ENCODE data around the gene SPACA4. TPM values are rescaled to one million over a fixed set of nuclear protein-coding genes. Genes with fewer than 3 reads are reported as not detected.

Gene SPACA4
- total RNA-seq, 1 experiment from 2014 or later = not detected

DNA sequence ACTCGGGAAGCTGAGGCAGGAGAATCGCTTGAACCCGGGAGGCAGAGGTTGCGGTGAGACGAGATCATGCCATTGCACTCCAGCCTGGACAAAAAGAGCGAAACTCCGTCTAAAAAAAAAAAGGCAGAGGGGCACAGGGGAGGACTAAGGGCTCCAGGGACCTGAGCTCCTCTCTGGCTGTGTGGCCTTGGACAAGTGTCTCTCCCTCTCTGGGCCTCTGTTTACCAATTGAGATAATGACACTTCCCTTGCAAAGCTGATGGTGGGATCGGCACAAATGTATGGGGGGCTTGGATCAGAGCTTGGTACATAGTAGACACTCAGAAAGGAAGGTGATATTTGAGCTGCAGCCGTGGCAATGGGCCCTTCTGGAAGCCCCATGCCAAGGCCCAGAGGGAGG is 11.4 kb upstream of the SPACA4 start:
- in situ Hi-C loops (cut with HindIII; ENCODE audit: low pct_unique_long_range_greater_than_20kb, low sequenced_read_pairs) = no loop called here
- no peak for DNase-seq (ENCODE audit: low read depth)

DNA sequence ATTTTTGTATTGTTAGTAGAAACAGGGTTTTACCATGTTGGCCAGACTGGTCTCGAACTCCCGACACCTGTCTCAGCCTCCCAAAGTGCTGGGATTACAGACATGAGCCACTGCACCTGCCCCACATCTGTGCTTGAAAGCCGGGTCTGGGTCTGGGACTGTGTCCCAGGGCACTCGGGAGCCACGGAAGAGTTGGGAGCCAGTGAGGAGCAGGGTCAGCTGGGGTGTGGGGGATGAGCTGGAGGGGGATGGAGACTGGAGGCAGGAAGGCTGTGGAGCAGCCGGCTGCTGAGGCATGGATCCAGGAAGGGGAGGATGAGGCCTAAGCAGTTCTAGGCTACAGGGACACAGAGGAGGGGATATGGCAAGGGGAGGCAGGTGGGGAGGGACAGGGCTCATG is 10.7 kb upstream of the SPACA4 start:
- in situ Hi-C loops (cut with HindIII; ENCODE audit: low pct_unique_long_range_greater_than_20kb, low sequenced_read_pairs) = no loop called here
- no peak for DNase-seq (ENCODE audit: low read depth)

DNA sequence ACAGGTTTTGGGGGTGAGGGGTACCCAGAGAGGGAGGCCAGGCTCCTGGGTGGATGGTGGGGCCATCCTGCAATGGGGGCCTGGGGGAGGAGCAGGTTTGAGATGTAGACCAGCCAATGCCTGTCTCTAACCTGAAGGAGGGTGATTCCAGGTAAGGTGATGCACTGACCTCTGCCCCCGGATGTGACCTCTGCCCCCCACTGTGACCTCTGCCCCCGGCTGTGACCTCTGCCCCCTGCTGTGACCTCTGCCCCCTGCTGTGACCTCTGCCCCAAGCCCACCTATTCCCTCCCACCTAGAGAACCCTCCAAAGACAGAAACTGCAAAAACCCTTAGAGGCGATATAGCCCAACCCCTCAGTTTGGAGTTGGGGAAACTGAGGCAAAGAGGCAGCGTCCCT is 10.3 kb upstream of the SPACA4 start:
- no peak for DNase-seq (ENCODE audit: low read depth)
- in situ Hi-C loops (cut with HindIII; ENCODE audit: low pct_unique_long_range_greater_than_20kb, low sequenced_read_pairs) = no loop called here

DNA sequence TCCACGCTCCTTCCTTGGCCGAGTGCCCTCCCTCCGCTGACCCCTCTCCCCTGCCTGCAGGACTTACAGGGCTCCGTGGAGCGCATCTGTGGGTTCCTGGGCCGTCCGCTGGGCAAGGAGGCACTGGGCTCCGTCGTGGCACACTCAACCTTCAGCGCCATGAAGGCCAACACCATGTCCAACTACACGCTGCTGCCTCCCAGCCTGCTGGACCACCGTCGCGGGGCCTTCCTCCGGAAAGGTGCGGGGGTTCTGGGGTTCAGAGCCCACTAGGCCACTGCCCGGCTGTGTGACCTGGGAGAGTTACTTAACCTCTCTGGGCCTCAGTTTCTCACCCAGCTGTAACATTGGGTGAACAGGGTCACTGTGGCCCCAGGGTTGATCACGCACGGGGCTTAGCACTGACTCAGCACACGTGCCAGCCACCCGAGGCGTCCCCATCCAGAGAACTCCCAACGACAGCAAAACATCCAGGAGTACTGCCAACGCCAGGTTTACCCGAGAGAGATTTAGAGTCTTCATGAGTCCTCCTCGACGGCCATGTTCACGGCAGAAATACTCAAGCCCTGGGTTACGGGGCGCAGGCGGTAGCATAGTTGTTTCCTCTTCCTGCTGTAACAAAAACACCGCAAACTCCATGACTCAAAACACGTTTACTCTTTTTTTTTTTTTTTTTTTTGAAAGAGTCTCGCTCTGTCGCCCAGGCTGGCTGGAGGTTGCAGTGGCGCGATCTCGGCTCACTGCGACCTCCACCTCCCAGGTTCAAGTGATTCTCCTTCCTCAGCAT is 9.7 kb upstream of the SPACA4 start:
- DNase-seq (ENCODE audit: low read depth) = peak; percentile 76
- in situ Hi-C loops (cut with HindIII; ENCODE audit: low pct_unique_long_range_greater_than_20kb, low sequenced_read_pairs) = no loop called here

DNA sequence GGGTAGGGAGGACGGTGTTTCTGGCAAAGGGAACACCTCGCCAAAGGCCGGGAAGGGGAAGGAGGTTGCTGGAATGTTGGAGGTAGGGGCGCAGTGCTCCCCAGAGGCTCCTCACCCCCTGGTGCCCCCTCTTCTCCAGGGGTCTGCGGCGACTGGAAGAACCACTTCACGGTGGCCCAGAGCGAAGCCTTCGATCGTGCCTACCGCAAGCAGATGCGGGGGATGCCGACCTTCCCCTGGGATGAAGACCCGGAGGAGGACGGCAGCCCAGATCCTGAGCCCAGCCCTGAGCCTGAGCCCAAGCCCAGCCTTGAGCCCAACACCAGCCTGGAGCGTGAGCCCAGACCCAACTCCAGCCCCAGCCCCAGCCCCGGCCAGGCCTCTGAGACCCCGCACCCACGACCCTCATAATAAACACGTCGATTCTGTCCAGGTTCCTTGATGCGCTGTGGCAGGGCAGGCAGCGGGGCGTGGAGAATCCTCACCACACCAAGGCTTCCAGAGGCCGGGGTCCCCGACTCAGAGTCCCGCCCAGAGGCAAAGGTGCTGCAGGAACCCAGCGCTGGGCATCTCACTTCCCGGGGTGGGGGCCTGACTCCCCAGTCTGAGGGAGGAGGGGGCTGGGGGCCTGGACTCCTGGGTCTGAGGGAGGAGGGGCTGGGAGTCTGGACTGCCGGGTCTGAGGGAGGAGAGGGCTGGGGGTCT is 7.4 kb upstream of the SPACA4 start:
- no peak for DNase-seq (ENCODE audit: low read depth)
- in situ Hi-C loops (cut with HindIII; ENCODE audit: low pct_unique_long_range_greater_than_20kb, low sequenced_read_pairs) = no loop called here

DNA sequence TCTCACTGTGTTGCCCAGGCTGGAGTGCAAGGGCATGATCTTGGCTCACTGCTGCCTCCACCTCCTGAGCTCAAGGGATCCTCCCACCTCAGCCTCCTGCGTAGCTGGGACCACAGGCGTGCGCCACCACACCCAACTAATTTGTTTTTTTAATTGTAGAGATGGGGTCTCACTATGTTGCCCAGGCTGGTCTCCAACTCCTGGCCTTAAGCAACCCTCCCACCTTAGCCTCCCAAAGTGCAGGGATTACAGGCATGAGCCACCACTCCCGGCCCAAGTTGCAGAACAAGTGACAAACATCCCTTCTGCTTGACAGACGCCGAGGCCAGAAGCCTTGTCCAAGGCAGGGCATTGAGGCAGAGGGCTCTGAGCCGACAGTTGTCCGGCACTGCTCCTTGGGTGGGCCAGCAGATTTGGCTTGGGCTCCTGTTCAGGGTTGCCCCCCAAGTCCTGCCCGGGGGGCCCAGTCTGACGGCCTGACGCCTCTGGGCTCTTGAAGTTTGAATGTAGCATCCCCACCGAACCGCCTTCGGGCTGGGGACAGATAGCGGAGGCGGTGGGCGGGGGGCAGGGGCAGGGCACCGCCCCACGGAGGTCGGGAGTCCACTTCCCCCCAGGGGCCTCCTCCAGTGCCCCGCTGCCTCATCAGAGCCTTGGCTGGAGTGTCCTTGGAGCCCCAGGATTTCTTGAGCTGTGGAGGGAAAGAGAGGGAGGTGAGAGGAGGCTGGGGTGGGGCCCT is 5.7 kb upstream of the SPACA4 start:
- DNase-seq (ENCODE audit: low read depth) = no peak
- in situ Hi-C loops (cut with HindIII; ENCODE audit: low pct_unique_long_range_greater_than_20kb, low sequenced_read_pairs) = no loop called here

DNA sequence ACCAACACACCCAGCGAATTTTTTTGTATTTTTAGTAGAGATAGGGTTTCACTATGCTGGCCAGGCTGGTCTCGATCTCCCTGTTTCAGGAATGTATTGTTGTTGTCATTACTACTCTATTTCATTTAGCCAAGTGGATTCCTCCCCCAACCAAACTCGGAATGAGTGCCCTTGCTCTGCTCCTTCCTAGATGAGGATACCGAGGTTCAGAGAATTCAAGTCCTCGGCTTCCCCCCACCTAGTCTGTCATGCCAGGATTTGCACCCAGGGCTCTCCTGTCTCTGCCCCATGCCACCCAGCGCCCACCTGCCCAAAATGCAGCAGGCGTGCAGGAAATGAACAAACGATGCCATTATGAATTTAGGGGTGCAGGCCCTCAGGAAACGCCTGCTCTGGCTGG is 3.5 kb upstream of the SPACA4 start:
- DNase-seq (ENCODE audit: low read depth) = no peak
- in situ Hi-C loops (cut with HindIII; ENCODE audit: low pct_unique_long_range_greater_than_20kb, low sequenced_read_pairs) = no loop called here

DNA sequence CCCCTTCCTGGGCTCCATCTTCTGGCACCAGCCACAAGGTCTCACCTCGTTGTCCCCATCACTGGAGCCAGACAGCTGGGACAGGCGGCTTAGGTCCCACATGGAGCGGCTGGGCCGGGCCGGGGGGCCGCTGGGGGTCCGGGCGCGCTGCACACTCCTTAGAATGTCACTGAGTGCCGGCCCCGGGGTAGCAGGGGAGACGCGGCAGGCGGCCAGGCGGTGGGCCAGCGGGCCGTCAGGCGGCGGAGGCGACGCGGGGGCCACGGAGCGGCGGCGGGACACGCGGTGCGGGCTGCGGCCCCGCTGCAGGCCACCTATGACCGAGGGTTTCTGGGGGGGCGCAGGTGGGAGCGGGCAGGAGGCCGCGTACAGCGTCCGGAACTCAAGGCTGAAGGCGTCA is 3.1 kb upstream of the SPACA4 start:
- in situ Hi-C loops (cut with HindIII; ENCODE audit: low pct_unique_long_range_greater_than_20kb, low sequenced_read_pairs) = no loop called here
- no peak for DNase-seq (ENCODE audit: low read depth)

DNA sequence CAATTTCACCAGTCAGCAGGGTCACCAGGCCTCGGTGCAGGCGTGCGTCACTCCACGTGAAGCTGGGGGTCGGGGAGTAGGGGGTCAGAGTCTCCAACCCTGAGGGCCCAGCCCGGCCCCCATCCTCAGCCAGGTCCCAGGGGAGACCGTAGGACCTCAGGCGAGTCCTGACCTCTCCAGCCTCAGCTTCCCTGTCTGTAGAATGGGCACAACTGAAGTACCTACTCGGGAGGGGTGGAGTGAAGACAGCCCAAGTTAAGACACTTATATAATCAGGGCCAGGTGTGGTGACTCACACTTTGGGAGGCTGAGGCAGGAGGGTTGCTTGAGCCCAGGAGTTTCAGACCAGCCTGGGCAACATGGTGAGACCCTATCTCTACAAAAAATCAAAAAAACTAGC is 2.7 kb upstream of the SPACA4 start:
- DNase-seq (ENCODE audit: low read depth) = no peak
- in situ Hi-C loops (cut with HindIII; ENCODE audit: low pct_unique_long_range_greater_than_20kb, low sequenced_read_pairs) = no loop called here

DNA sequence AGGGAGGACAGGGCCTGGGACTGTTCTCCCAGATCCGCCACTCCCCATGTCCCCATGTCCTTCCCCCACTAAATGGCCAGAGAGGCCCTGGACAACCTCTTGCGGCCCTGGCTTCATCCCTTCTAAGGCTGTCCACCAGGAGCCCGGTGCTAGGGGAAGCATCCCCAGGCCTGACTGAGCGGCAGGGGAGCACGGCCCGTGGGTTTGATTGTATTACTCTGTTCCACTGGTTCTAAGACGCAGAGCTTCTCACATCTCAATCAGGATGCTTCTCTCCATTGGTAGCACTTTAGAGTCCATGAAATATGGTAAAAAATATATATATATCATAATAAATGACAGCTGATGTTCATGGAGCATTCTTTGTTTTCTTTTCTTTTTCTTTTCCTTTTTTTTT is 815 bp downstream of the SPACA4 start:
- no peak for DNase-seq (ENCODE audit: low read depth)
- in situ Hi-C loops (cut with HindIII; ENCODE audit: low pct_unique_long_range_greater_than_20kb, low sequenced_read_pairs) = no loop called here

DNA sequence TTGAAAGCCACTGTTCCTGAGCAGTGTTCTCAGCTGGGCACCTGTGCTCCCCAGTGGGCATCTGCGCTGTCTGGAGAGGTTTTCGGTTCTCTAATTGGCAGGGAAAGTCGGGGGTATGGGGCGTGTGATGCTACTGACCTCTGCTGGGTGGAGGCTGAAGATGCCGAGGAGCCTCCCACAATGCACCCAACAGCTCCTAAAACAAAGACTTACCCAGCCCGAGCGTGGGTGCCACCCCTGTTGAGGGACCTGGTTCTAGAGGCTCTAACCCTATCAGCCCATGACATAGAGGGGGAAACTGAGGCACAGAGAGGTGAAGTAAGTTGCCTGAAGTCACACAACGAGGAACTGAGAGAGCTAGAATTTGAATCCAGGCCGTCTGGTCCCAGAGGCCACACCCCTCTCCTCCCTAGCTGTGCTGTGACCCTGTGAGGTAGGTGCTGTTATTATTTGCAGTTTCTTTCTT is 2.3 kb downstream of the SPACA4 start:
- DNase-seq (ENCODE audit: low read depth) = no peak
- in situ Hi-C loops (cut with HindIII; ENCODE audit: low pct_unique_long_range_greater_than_20kb, low sequenced_read_pairs) = no loop called here

DNA sequence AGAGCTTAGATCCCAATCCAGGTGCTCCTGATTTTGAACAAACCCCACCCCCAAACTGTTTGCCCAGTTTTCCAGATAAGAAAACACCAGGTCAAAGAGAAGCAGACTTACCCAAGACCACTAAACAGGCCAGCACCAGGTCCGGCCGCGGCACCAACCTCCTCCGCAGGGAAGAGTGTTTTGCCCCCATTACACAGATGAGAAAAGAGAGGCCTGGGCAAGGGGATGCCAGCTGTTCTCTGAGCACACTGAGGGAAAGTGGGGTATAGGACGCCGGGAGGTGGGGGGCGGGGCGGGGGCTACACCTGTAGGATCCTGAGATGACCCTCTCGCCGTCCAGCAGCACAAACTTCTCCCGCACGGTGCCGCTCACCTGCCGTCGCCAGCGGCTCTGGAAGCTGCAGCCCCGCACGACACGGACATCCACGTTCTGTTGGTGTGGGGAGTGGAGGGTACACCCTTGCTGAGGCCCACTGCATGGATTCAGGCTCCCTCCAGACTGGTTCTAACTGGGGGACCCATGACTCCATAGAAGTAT is 3.1 kb downstream of the SPACA4 start:
- in situ Hi-C loops (cut with HindIII; ENCODE audit: low pct_unique_long_range_greater_than_20kb, low sequenced_read_pairs) = no loop called here
- no peak for DNase-seq (ENCODE audit: low read depth)

DNA sequence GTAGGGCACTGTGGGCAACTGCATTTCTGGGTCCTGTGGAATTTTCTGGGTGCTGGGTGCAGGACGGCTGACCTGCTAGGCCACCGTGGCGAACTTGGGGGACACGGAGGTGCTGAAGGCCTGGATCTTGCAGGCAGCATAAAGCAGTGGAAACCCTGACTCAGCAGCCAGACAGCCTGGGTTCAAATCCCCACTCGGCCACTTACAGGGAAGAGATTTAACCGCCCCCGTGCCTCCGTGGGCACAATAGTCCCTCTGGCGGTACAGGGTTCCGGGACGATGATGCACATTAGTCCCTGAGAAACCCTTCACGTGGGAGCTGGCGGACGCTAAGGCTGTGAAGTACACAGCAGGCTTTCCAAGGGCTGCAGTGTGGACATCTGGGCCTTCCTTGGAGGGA is 5.3 kb downstream of the SPACA4 start:
- in situ Hi-C loops (cut with HindIII; ENCODE audit: low pct_unique_long_range_greater_than_20kb, low sequenced_read_pairs) = no loop called here
- DNase-seq (ENCODE audit: low read depth) = no peak

DNA sequence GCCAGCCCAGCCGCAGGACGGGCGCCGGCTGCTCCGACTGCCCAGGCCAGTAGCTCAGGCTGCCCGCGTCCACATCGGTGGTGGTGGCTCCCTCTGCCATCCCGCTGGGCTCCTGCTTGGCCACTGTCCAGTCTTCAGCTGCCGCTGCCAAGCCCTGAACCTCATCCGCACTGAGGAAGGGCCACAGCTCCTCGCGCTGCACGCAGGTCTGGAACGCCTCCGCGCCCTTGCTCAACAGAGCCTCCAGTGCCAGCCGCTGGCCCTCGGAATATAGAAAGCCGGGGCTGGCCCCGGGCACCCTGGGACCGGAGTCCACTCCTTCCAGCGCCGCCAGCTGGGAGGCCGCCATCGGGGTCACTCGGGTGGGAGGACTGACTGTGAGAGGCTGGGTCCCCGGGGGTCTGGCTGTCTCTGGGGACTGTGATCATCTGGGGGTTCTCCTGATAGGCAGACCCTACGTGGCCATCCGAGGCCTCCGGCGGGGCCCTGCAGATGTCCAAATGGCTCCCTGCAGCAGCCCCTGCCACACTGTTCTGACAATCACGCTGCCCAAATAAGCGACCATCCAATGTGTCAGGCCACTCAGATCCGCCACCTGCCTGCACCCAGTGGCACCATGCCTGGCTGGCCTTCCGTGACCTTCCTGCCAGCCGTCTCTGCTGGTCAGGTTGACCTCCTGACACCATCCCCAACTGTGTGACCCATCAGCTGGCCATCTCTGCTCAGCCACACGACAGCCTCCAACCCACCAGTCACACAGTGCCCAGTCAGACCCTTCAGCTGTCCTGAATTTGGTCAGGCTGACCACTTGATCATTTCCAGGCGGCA is 6.7 kb downstream of the SPACA4 start:
- in situ Hi-C loops (cut with HindIII; ENCODE audit: low pct_unique_long_range_greater_than_20kb, low sequenced_read_pairs) = no loop called here
- no peak for DNase-seq (ENCODE audit: low read depth)

DNA sequence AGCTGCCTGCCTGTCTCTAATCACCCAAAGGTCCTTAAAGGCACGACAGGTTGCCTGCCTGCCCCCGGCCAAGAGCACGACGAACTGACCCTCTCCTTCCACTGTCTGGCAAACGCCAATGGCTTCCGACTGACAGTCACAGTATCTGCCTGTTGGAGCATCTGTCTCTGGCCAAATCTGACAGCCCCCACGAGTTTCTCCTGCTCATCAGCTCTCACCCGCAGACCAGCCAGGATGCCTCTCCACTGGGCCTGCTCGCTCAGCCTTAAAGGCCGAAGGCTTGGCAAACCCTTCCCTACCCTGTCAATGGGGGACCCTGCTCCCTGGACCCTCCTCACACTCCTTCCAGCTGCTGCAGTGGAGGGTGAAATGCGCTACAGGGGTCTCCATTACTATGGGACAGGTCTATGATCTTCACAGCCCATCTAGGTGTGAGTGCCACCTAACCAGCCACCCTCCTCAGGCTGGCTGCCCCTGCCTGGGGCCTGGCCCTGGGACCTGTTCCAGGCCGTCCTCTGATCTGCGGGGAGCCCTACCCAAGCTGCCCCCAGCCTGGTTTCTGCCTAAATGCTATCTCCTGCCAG is 7.4 kb downstream of the SPACA4 start:
- no peak for DNase-seq (ENCODE audit: low read depth)
- in situ Hi-C loops (cut with HindIII; ENCODE audit: low pct_unique_long_range_greater_than_20kb, low sequenced_read_pairs) = no loop called here

DNA sequence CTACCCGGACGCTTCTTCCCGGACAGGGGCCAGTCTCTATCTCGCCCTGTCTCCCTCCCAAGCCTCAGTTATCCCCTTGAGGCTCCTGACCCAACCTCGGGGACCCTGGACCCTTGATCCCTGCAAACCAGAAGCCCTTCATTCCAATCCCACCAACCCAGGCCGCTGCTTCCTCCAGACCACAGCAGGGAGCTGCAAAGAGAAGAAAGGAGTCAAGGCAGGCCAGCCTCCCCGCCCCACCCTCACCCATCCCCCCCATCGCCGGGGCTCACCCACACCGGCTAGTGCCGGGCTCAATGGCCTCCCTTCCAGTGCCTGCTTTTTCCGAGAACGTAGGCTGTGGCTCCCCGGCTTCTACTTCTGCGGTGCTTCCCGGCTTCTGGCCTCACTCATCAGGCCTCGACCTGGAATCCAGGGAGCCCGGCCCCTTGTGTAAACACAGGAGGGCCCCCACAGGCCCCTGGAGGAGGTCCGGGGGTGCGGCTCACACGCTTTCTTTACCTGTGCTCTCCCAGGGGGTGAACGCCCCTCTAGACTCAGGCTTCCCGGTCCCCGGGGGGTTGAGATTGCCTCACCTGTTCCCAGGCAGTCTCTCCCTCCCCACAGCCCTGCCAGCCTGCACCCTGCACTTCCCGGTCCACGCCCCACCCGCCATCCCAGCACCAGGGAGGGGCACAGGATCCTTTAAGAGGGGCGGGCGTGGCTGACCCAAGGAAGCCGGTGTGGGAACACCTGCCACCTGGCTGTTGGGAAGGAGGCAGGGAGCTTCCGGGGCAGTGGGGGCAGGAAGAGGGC is 8.1 kb downstream of the SPACA4 start, which contains the start of gene FAM83E:
FAM83E (minus strand) TSS at position 641 of the 795 bp plus-strand sequence. CDS start 1,704 bp downstream, outside the sequence.
- in situ Hi-C loops (cut with HindIII; ENCODE audit: low pct_unique_long_range_greater_than_20kb, low sequenced_read_pairs) = no loop called here
- no peak for DNase-seq (ENCODE audit: low read depth)
